T-helper 1 cell (primary cell): Measurements from ENCODE around the gene TMEM147.
A peak's percentile ranks its signal among the peaks of the same experiment; 100 is the strongest.

Experiments used
- DNase-seq, 5 donors: peaks; one replicate each; pipeline ENCODE4 v3.0.0-alpha.2; 2012 to 2020
- total RNA-seq, 4 donors: gene quantifications; one replicate each; lab custom pipeline; 2026; lab: John Stamatoyannopoulos, UW

The TMEM147 gene
- 10.8 to 19.9 (median 16.1) reads per million in 4 donors for total RNA-seq

- DNase-seq = peak; percentile 43 to 86 (median 61)
Measured at GRCh38 chr19:35545001-35545854, at the start of gene TMEM147. TSS of gene TMEM147 (plus strand) at chr19:35545626. CDS start at chr19:35545740, 114 bp downstream.

GRCh38 chr19:35497406-35497805 lies 48.0 kb upstream of the TMEM147 start:
- no peak for DNase-seq

- DNase-seq = no peak
Measured at GRCh38 chr19:35498220-35498619, 47.2 kb upstream of the TMEM147 start.

GRCh38 chr19:35498984-35499527 lies 46.4 kb upstream of the TMEM147 start:
- DNase-seq = no peak

GRCh38 chr19:35500611-35501010 lies 44.8 kb upstream of the TMEM147 start:
- DNase-seq = no peak

GRCh38 chr19:35501684-35502083 lies 43.7 kb upstream of the TMEM147 start:
- DNase-seq = no peak

- DNase-seq = no peak
Measured at GRCh38 chr19:35502751-35503150, 42.7 kb upstream of the TMEM147 start.

GRCh38 chr19:35506011-35506410 lies 39.4 kb upstream of the TMEM147 start:
- DNase-seq = no peak

- DNase-seq = no peak
Measured at GRCh38 chr19:35507561-35507960, 37.9 kb upstream of the TMEM147 start.

- no peak for DNase-seq
Measured at GRCh38 chr19:35508129-35508528, 37.3 kb upstream of the TMEM147 start.

- DNase-seq = peak in 3 of 5 donors; percentile 15 to 29 (median 19)
Measured at GRCh38 chr19:35509018-35509652, 36.3 kb upstream of the TMEM147 start.

- DNase-seq = peak; percentile 36 to 65 (median 52)
Measured at GRCh38 chr19:35509861-35510625, 35.4 kb upstream of the TMEM147 start.

- no peak for DNase-seq
Measured at GRCh38 chr19:35510626-35510964, 34.8 kb upstream of the TMEM147 start.

- DNase-seq = no peak
Measured at GRCh38 chr19:35511337-35511736, 34.1 kb upstream of the TMEM147 start.

GRCh38 chr19:35512831-35513627 lies 32.4 kb upstream of the TMEM147 start:
- no peak for DNase-seq

GRCh38 chr19:35513628-35514281 lies 31.7 kb upstream of the TMEM147 start, which contains the start of gene DMKN:
TSS of gene DMKN (minus strand) at chr19:35513649. CDS start at chr19:35513475, 174 bp downstream.
- DNase-seq = no peak

GRCh38 chr19:35514282-35514809 lies 31.1 kb upstream of the TMEM147 start:
- DNase-seq = no peak

- DNase-seq = no peak
Measured at GRCh38 chr19:35516310-35516709, 29.1 kb upstream of the TMEM147 start.

GRCh38 chr19:35517342-35517741 lies 28.1 kb upstream of the TMEM147 start:
- no peak for DNase-seq

- no peak for DNase-seq
Measured at GRCh38 chr19:35518313-35518712, 27.1 kb upstream of the TMEM147 start.

- no peak for DNase-seq
Measured at GRCh38 chr19:35519291-35519690, 26.1 kb upstream of the TMEM147 start.
